ENCODE measurements around the gene MORF4L1.

DNA sequence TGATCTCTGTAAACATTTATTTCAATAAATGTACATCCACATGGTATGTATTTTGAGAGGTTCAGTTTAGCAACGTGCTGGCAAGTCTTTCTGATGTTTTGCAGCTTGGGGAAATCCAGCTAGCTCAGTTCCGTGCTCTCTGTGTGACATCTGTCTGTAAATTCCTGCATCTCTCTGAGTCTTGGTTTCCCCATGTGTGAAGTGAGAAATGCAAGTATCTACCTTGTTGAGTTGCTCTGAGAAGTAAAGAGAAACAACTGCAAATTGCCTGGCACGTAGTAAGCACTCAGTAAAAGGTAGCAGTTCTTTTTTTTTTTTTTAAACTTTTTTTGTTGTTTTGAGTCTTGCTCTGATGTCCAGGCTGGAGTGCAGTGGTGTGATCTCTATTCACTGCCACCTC, 30.2 kb upstream of the MORF4L1 start:
- TF ChIP-seq EZH2 (optimal IDR thresholded peaks at IDR 0.05; ENCODE audit: low read depth, low read length) (no peak), EZH2phosphoT487 (IDR thresholded peaks at IDR 0.05; ENCODE audit: low read length) (no peak)
- TF ChIP-seq, protein P1, sequence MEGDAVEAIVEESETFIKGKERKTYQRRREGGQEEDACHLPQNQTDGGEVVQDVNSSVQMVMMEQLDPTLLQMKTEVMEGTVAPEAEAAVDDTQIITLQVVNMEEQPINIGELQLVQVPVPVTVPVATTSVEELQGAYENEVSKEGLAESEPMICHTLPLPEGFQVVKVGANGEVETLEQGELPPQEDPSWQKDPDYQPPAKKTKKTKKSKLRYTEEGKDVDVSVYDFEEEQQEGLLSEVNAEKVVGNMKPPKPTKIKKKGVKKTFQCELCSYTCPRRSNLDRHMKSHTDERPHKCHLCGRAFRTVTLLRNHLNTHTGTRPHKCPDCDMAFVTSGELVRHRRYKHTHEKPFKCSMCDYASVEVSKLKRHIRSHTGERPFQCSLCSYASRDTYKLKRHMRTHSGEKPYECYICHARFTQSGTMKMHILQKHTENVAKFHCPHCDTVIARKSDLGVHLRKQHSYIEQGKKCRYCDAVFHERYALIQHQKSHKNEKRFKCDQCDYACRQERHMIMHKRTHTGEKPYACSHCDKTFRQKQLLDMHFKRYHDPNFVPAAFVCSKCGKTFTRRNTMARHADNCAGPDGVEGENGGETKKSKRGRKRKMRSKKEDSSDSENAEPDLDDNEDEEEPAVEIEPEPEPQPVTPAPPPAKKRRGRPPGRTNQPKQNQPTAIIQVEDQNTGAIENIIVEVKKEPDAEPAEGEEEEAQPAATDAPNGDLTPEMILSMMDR (IDR thresholded peaks at IDR 0.05; ENCODE audit: low read length): no peak
